GM23338 (cell line): Measurements from ENCODE around the gene BEX2. TPM values are rescaled to one million over a fixed set of nuclear protein-coding genes. Genes with fewer than 3 reads are reported as not detected.
"Not testable (repeated sequence)": the region's sequence is repeated elsewhere in the genome, so short reads cannot be mapped to it uniquely, and the experiment has no call there.

Experiments
- ATAC-seq: fragments of 200-7000 bp; cut with Tn5 transposase; 3 replicates; pipeline ENCODE4 v1.9.1; 2020
- DNase-seq: peaks from one replicate; pipeline ENCODE4 v3.0.0-alpha.2; 2015; ENCODE audit warnings: low spot score
- H2AFZ ChIP-seq: fragments of 200-600 bp; sonication (generic); 2 replicates; pipeline ENCODE4 v1.8.0; 2016; ENCODE audit warnings: antibody characterized with exemption, mild to moderate bottlenecking, moderate library complexity
- H3F3A ChIP-seq: fragments of 200-600 bp; sonication (generic); replicated peaks from 2 replicates; pipeline ENCODE4 v1.8.0; 2017; ENCODE audit warnings: antibody characterized with exemption, mixed run types, low read depth
- H3K27ac ChIP-seq: fragments of 200-600 bp; sonication (generic); 2 replicates; pipeline ENCODE4 v1.6.1; 2016; ENCODE audit warnings: low read depth
- H3K27me3 ChIP-seq: fragments of 200-600 bp; sonication (generic); 2 replicates; pipeline ENCODE4 v1.8.0; 2016; ENCODE audit warnings: mild to moderate bottlenecking, mixed run types, moderate library complexity; ENCODE audit not compliant: insufficient read depth
- H3K36me3 ChIP-seq: fragments of 200-600 bp; sonication (generic); 2 replicates; pipeline ENCODE4 v1.8.0; 2016; ENCODE audit warnings: mild to moderate bottlenecking; ENCODE audit not compliant: insufficient read depth
- H3K4me1 ChIP-seq: fragments of 200-600 bp; sonication (generic); 2 replicates; pipeline ENCODE4 v1.8.0; 2016; ENCODE audit warnings: mild to moderate bottlenecking, moderate library complexity; ENCODE audit not compliant: insufficient read depth
- H3K4me2 ChIP-seq: fragments of 200-600 bp; sonication (generic); 2 replicates; pipeline ENCODE4 v1.7.1; 2017; ENCODE audit warnings: mixed run types
- H3K4me3 ChIP-seq: fragments of 200-600 bp; sonication (generic); 2 replicates; pipeline ENCODE4 v1.6.1; 2016; ENCODE audit warnings: mixed run types
- H3K79me2 ChIP-seq: fragments of 200-600 bp; sonication (generic); replicated peaks from 2 replicates; pipeline ENCODE4 v1.8.0; 2017; ENCODE audit warnings: mild to moderate bottlenecking; ENCODE audit not compliant: insufficient read depth
- H3K9me2 ChIP-seq: fragments of 200-600 bp; sonication (generic); 2 replicates; pipeline ENCODE4 v1.8.0; 2017; ENCODE audit not compliant: insufficient read depth
- H4K20me1 ChIP-seq: fragments of 200-600 bp; sonication (generic); replicated peaks from 2 replicates; pipeline ENCODE4 v1.8.0; 2017; ENCODE audit warnings: mild to moderate bottlenecking; ENCODE audit not compliant: insufficient read depth
- H3K27ac Mint-ChIP-seq: 2 replicates; pipeline ENCODE4 v1.8.0; 2020; ENCODE audit warnings: inconsistent platforms, mild to moderate bottlenecking, moderate library complexity, mixed read lengths
- H3K27me3 Mint-ChIP-seq: 3 replicates; pipeline ENCODE4 v1.8.0; 2022; ENCODE audit warnings: low read depth, mild to moderate bottlenecking, moderate library complexity, mixed read lengths, inconsistent platforms; ENCODE audit not compliant: insufficient read depth, poor library complexity
- H3K36me3 Mint-ChIP-seq: 3 replicates; pipeline ENCODE4 v1.8.0; 2021; ENCODE audit warnings: low read depth, mild to moderate bottlenecking, inconsistent platforms, moderate library complexity, mixed read lengths
- H3K4me1 Mint-ChIP-seq: 3 replicates; pipeline ENCODE4 v1.8.0; 2020; ENCODE audit warnings: mild to moderate bottlenecking, inconsistent platforms, mixed read lengths
- H3K4me3 Mint-ChIP-seq: 3 replicates; pipeline ENCODE4 v1.8.0; 2021; ENCODE audit warnings: moderate library complexity, mild to moderate bottlenecking, inconsistent platforms, mixed read lengths
- H3K9me3 Mint-ChIP-seq: 3 replicates; pipeline ENCODE4 v1.8.0; 2020; ENCODE audit warnings: moderate library complexity, mild to moderate bottlenecking, inconsistent platforms, mixed read lengths
- ETS1 ChIP-seq: IDR thresholded peaks from 2 replicates; pipeline ENCODE4 v1.6.1; 2016; ENCODE audit warnings: antibody characterized with exemption
- EZH2phosphoT487 ChIP-seq: fragments of 200-600 bp; sonication (generic); IDR thresholded peaks from one replicate; pipeline ENCODE4 v1.8.1; 2018; ENCODE audit warnings: antibody characterized with exemption; ENCODE audit not compliant: unreplicated experiment
- ZNF331 ChIP-seq: fragments of 250-450 bp; sonication (Bioruptor Pico); IDR thresholded peaks from 2 replicates; pipeline ENCODE4 v1.5.0; 2020; ENCODE audit warnings: low read depth, mild to moderate bottlenecking, moderate library complexity
- polyA plus RNA-seq: library from polyadenylated mRNA; unstranded; fragments of >200 nt; fragmentation: Nextera tagmentation; extraction: Ambion mirVana; gene quantifications from 2 replicates; pipeline ENCODE4 v1.2.1, GENCODE V29; 2016
- total RNA-seq: library from RNA; depleted of rRNA; stranded (reverse); fragments of >200 nt; shearing (Covaris generic); gene quantifications from 2 replicates; pipeline ENCODE4 v1.2.3, GENCODE V29; 2014
- TF ChIP-seq, protein P1 (sequence below), 2 experiments: fragments of 200-600 bp in 1 of 2; sonication (generic) in 1 of 2; conservative IDR thresholded peaks; 2 replicates each; pipeline versions ENCODE4 v1.5.1 to v1.6.1; 2016 to 2017; ENCODE audit warnings: antibody characterized with exemption in 2 of 2, low read depth in 2 of 2, mild to moderate bottlenecking in 2 of 2, moderate library complexity in 1 of 2
- TF ChIP-seq, protein P2 (sequence below): fragments of 250-450 bp; sonication (Bioruptor Pico); IDR thresholded peaks from 2 replicates; pipeline ENCODE4 v1.5.0; 2020; ENCODE audit warnings: mild to moderate bottlenecking, moderate library complexity
- TF ChIP-seq, protein P3 (sequence below): IDR thresholded peaks from one replicate; pipeline ENCODE4 v1.6.1; 2018; ENCODE audit warnings: antibody characterized with exemption; ENCODE audit not compliant: unreplicated experiment

Gene BEX2
- total and polyA plus RNA-seq, 2 experiments from 2014 or later, result 37.5 to 87.9 TPM

GRCh38 chrX:103309860-103310554, 783 bp downstream of the BEX2 start:
- Histone ChIP-seq H3K4me2 (peak overlapping the region; percentile 79), H2AFZ (no peak overlapping the region), H4K20me1 (no peaks in the 10 kb centered on the region), H3K27me3 (no peaks in the 10 kb centered on the region), H3K9me2 (no peaks in the 10 kb centered on the region), H3K36me3 (no peaks in the 10 kb centered on the region), H3F3A (no peaks in the 10 kb centered on the region), H3K27ac (no peak overlapping the region), H3K4me3 (peak overlapping the region; percentile 73), H3K79me2 (no peaks in the 10 kb centered on the region), H3K4me1 (0 out of 2 replicates have a peak, but pooled peaks cover 3% of the 10 kb centered on the region)
- Mint-ChIP-seq H3K36me3 (peaks cover 17% of the 10 kb centered on the region), H3K4me1 (peaks cover 3% of the 10 kb centered on the region), H3K4me3 (peak overlapping the region; percentile 84), H3K27ac (0 out of 2 replicates have a peak overlapping the region, but pooled peaks have one; percentile 67), H3K27me3 (peaks cover 1% of the 10 kb centered on the region), H3K9me3 (no peaks in the 10 kb centered on the region)
- peak; percentile 63 for ATAC-seq
- peak; percentile 33 for DNase-seq
- TF ChIP-seq ETS1 (no peak), ZNF331 (no peak), EZH2phosphoT487 (no peak)
- TF ChIP-seq, protein P1, sequence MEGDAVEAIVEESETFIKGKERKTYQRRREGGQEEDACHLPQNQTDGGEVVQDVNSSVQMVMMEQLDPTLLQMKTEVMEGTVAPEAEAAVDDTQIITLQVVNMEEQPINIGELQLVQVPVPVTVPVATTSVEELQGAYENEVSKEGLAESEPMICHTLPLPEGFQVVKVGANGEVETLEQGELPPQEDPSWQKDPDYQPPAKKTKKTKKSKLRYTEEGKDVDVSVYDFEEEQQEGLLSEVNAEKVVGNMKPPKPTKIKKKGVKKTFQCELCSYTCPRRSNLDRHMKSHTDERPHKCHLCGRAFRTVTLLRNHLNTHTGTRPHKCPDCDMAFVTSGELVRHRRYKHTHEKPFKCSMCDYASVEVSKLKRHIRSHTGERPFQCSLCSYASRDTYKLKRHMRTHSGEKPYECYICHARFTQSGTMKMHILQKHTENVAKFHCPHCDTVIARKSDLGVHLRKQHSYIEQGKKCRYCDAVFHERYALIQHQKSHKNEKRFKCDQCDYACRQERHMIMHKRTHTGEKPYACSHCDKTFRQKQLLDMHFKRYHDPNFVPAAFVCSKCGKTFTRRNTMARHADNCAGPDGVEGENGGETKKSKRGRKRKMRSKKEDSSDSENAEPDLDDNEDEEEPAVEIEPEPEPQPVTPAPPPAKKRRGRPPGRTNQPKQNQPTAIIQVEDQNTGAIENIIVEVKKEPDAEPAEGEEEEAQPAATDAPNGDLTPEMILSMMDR (conservative IDR thresholded peaks at IDR 0.05; ENCODE audit: low read depth in 2 of 2), result no peak
- TF ChIP-seq, protein P2, sequence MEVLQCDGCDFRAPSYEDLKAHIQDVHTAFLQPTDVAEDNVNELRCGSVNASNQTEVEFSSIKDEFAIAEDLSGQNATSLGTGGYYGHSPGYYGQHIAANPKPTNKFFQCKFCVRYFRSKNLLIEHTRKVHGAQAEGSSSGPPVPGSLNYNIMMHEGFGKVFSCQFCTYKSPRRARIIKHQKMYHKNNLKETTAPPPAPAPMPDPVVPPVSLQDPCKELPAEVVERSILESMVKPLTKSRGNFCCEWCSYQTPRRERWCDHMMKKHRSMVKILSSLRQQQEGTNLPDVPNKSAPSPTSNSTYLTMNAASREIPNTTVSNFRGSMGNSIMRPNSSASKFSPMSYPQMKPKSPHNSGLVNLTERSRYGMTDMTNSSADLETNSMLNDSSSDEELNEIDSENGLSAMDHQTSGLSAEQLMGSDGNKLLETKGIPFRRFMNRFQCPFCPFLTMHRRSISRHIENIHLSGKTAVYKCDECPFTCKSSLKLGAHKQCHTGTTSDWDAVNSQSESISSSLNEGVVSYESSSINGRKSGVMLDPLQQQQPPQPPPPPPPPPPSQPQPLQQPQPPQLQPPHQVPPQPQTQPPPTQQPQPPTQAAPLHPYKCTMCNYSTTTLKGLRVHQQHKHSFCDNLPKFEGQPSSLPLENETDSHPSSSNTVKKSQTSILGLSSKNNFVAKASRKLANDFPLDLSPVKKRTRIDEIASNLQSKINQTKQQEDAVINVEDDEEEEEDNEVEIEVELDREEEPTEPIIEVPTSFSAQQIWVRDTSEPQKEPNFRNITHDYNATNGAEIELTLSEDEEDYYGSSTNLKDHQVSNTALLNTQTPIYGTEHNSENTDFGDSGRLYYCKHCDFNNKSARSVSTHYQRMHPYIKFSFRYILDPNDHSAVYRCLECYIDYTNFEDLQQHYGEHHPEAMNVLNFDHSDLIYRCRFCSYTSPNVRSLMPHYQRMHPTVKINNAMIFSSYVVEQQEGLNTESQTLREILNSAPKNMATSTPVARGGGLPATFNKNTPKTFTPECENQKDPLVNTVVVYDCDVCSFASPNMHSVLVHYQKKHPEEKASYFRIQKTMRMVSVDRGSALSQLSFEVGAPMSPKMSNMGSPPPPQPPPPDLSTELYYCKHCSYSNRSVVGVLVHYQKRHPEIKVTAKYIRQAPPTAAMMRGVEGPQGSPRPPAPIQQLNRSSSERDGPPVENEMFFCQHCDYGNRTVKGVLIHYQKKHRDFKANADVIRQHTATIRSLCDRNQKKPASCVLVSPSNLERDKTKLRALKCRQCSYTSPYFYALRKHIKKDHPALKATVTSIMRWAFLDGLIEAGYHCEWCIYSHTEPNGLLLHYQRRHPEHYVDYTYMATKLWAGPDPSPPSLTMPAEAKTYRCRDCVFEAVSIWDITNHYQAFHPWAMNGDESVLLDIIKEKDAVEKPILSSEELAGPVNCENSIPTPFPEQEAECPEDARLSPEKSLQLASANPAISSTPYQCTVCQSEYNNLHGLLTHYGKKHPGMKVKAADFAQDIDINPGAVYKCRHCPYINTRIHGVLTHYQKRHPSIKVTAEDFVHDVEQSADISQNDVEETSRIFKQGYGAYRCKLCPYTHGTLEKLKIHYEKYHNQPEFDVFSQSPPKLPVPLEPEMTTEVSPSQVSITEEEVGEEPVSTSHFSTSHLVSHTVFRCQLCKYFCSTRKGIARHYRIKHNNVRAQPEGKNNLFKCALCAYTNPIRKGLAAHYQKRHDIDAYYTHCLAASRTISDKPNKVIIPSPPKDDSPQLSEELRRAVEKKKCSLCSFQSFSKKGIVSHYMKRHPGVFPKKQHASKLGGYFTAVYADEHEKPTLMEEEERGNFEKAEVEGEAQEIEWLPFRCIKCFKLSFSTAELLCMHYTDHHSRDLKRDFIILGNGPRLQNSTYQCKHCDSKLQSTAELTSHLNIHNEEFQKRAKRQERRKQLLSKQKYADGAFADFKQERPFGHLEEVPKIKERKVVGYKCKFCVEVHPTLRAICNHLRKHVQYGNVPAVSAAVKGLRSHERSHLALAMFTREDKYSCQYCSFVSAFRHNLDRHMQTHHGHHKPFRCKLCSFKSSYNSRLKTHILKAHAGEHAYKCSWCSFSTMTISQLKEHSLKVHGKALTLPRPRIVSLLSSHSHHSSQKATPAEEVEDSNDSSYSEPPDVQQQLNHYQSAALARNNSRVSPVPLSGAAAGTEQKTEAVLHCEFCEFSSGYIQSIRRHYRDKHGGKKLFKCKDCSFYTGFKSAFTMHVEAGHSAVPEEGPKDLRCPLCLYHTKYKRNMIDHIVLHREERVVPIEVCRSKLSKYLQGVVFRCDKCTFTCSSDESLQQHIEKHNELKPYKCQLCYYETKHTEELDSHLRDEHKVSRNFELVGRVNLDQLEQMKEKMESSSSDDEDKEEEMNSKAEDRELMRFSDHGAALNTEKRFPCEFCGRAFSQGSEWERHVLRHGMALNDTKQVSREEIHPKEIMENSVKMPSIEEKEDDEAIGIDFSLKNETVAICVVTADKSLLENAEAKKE (CRISPR knock-in tag), result no peak
- TF ChIP-seq, protein P3, sequence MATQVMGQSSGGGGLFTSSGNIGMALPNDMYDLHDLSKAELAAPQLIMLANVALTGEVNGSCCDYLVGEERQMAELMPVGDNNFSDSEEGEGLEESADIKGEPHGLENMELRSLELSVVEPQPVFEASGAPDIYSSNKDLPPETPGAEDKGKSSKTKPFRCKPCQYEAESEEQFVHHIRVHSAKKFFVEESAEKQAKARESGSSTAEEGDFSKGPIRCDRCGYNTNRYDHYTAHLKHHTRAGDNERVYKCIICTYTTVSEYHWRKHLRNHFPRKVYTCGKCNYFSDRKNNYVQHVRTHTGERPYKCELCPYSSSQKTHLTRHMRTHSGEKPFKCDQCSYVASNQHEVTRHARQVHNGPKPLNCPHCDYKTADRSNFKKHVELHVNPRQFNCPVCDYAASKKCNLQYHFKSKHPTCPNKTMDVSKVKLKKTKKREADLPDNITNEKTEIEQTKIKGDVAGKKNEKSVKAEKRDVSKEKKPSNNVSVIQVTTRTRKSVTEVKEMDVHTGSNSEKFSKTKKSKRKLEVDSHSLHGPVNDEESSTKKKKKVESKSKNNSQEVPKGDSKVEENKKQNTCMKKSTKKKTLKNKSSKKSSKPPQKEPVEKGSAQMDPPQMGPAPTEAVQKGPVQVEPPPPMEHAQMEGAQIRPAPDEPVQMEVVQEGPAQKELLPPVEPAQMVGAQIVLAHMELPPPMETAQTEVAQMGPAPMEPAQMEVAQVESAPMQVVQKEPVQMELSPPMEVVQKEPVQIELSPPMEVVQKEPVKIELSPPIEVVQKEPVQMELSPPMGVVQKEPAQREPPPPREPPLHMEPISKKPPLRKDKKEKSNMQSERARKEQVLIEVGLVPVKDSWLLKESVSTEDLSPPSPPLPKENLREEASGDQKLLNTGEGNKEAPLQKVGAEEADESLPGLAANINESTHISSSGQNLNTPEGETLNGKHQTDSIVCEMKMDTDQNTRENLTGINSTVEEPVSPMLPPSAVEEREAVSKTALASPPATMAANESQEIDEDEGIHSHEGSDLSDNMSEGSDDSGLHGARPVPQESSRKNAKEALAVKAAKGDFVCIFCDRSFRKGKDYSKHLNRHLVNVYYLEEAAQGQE, result peak; percentile 61

DNA sequence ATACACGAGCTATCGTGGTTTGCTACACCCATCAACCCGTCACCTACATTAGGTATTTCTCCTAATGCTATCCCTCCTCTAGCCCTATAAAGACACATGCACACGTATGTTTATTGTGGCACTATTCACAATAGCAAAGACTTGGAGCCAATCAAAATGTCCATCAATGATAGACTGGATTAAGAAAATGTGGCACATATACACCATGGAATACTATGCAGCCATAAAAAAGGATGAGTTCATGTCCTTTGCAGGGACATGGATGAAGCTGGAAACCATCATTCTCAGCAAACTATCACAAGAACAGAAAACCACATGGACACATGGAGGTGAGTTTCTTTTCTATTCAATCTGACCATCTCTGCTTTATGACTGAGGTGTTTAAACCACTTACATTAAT, 5.1 kb downstream of the BEX2 start:
- H3K9me3 Mint-ChIP-seq, H3K79me2 ChIP-seq, DNase-seq, H3K4me2 ChIP-seq, H3K9me2 ChIP-seq, H3K4me3 Mint-ChIP-seq, H4K20me1 ChIP-seq, ATAC-seq, H3K27me3 ChIP-seq, H3K27me3 Mint-ChIP-seq, H3K36me3 ChIP-seq, H3K27ac Mint-ChIP-seq, H3F3A ChIP-seq, H3K27ac ChIP-seq, H3K4me1 Mint-ChIP-seq, H3K4me1 ChIP-seq, H3K4me3 ChIP-seq, H2AFZ ChIP-seq: not testable (repeated sequence)
- peaks cover 17% of the 10 kb centered on the region for H3K36me3 Mint-ChIP-seq
